ENCODE results near the gene GABRA1. TPM values are rescaled to one million over a fixed set of nuclear protein-coding genes. Genes with fewer than 3 reads are reported as not detected.

GABRA1 gene
- total and polyA plus RNA-seq, 2 donors (not counting 1 experiment from before 2014, with no cell fraction given) = not detected

- H3K4me3 ChIP-seq (ENCODE audit: control extremely low read depth in 1 of 5, extremely low read depth in 1 of 5, insufficient read depth in 1 of 5, low read depth in 2 of 5, low read length in 4 of 5) = no peak overlapping the region
- no peaks in the 10 kb centered on the region for H3K4me1 ChIP-seq (ENCODE audit: control insufficient read depth in 2 of 2, insufficient read depth in 2 of 2, low read length in 2 of 2)
- no peak for ATAC-seq (ENCODE audit: low read depth)
- DNase-seq = no peak
- Mint-ChIP-seq H3K9me3 (ENCODE audit: insufficient read depth) (no peaks in the 10 kb centered on the region), H3K27ac (no peak overlapping the region), H3K4me1 (no peaks in the 10 kb centered on the region), H3K4me3 (no peak overlapping the region), H3K27me3 (peaks cover 23% of the 10 kb centered on the region)
- no peak overlapping the region for H3K9ac ChIP-seq (ENCODE audit: low read length)
- no peak overlapping the region for H2AFZ ChIP-seq (ENCODE audit: insufficient read depth, low read depth, low read length, poor library complexity, severe bottlenecking)
- TF ChIP-seq, protein P1, sequence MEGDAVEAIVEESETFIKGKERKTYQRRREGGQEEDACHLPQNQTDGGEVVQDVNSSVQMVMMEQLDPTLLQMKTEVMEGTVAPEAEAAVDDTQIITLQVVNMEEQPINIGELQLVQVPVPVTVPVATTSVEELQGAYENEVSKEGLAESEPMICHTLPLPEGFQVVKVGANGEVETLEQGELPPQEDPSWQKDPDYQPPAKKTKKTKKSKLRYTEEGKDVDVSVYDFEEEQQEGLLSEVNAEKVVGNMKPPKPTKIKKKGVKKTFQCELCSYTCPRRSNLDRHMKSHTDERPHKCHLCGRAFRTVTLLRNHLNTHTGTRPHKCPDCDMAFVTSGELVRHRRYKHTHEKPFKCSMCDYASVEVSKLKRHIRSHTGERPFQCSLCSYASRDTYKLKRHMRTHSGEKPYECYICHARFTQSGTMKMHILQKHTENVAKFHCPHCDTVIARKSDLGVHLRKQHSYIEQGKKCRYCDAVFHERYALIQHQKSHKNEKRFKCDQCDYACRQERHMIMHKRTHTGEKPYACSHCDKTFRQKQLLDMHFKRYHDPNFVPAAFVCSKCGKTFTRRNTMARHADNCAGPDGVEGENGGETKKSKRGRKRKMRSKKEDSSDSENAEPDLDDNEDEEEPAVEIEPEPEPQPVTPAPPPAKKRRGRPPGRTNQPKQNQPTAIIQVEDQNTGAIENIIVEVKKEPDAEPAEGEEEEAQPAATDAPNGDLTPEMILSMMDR (IDR thresholded peaks at IDR 0.05) = no peak
- no peaks in the 10 kb centered on the region for H4K20me1 ChIP-seq (ENCODE audit: control insufficient read depth, insufficient read depth, low read length, poor library complexity, severe bottlenecking)
- no peaks in the 10 kb centered on the region for H3K36me3 ChIP-seq (replicated peaks in 1 of 2; ENCODE audit: control extremely low read depth in 1 of 2, control insufficient read depth in 1 of 2, extremely low read depth in 1 of 2, insufficient read depth in 2 of 2, low read length in 1 of 2)
- H3K27me3 ChIP-seq (replicated peaks in 1 of 4; ENCODE audit: control extremely low read depth in 1 of 4, control insufficient read depth in 3 of 4, insufficient read depth in 4 of 4, low read length in 3 of 4) = peaks cover 0 to 8% (median 0%) of the 10 kb centered on the region in 4 experiments
- no CpG with 5 or more reads among the region's 12 CpGs for WGBS (ENCODE audit: insufficient coverage)
- ChIA-PET POLR2A (no interaction called here), CTCF (no interaction called here)
- H3K9me3 ChIP-seq (ENCODE audit: control extremely low read depth in 1 of 3, control insufficient read depth in 2 of 3, insufficient read depth in 1 of 3, low read length in 2 of 3) = no peaks in the 10 kb centered on the region
- intact Hi-C loops (cut with micrococcal nuclease) = no loop called here
- no peak overlapping the region for H3K27ac ChIP-seq (ENCODE audit: low read length in 2 of 2)
- H3K4me2 ChIP-seq (replicated peaks; ENCODE audit: low read depth, low read length, poor library complexity, severe bottlenecking) = no peak overlapping the region
- H3K79me2 ChIP-seq (ENCODE audit: control insufficient read depth, insufficient read depth, low read length) = no peaks in the 10 kb centered on the region
These were observed 473 bp upstream of the GABRA1 start for GRCh38 chr5:161847447-161847846.

GRCh38 chr5:161850491-161850890 lies 2.6 kb downstream of the GABRA1 start:
- Mint-ChIP-seq H3K27me3 (peaks cover 23% of the 10 kb centered on the region), H3K27ac (no peak overlapping the region), H3K4me1 (no peaks in the 10 kb centered on the region), H3K9me3 (ENCODE audit: insufficient read depth) (no peaks in the 10 kb centered on the region), H3K4me3 (no peak overlapping the region)
- Histone ChIP-seq H3K4me1 (ENCODE audit: control insufficient read depth in 2 of 2, insufficient read depth in 2 of 2, low read length in 2 of 2) (no peaks in the 10 kb centered on the region), H4K20me1 (ENCODE audit: control insufficient read depth, insufficient read depth, low read length, poor library complexity, severe bottlenecking) (no peaks in the 10 kb centered on the region), H3K4me3 (ENCODE audit: control extremely low read depth in 1 of 5, extremely low read depth in 1 of 5, insufficient read depth in 1 of 5, low read depth in 2 of 5, low read length in 4 of 5) (no peak overlapping the region), H3K4me2 (replicated peaks; ENCODE audit: low read depth, low read length, poor library complexity, severe bottlenecking) (no peak overlapping the region), H2AFZ (ENCODE audit: insufficient read depth, low read depth, low read length, poor library complexity, severe bottlenecking) (no peak overlapping the region), H3K9me3 (ENCODE audit: control extremely low read depth in 1 of 3, control insufficient read depth in 2 of 3, insufficient read depth in 1 of 3, low read length in 2 of 3) (no peaks in the 10 kb centered on the region), H3K79me2 (ENCODE audit: control insufficient read depth, insufficient read depth, low read length) (no peaks in the 10 kb centered on the region), H3K36me3 (replicated peaks in 1 of 2; ENCODE audit: control extremely low read depth in 1 of 2, control insufficient read depth in 1 of 2, extremely low read depth in 1 of 2, insufficient read depth in 2 of 2, low read length in 1 of 2) (no peaks in the 10 kb centered on the region), H3K27ac (ENCODE audit: low read length in 2 of 2) (no peak overlapping the region), H3K9ac (ENCODE audit: low read length) (no peak overlapping the region), H3K27me3 (replicated peaks in 1 of 4; ENCODE audit: control extremely low read depth in 1 of 4, control insufficient read depth in 3 of 4, insufficient read depth in 4 of 4, low read length in 3 of 4) (peaks cover 0 to 8% (median 0%) of the 10 kb centered on the region in 4 experiments)
- ATAC-seq (ENCODE audit: low read depth) (no peak), DNase-seq (no peak)
- ChIA-PET POLR2A (no interaction called here), CTCF (no interaction called here)
- TF ChIP-seq EZH2 (IDR thresholded peaks at IDR 0.05; ENCODE audit: borderline replicate concordance, insufficient read depth, low read depth, low read length, poor library complexity, severe bottlenecking) = no peak
- TF ChIP-seq, protein P1 (IDR thresholded peaks at IDR 0.05) = no peak
- intact Hi-C loops (cut with micrococcal nuclease) = no loop called here
- no CpG with 5 or more reads among the region's 3 CpGs for WGBS (ENCODE audit: insufficient coverage)
